Neuron (in vitro differentiated cells): ENCODE measurements around the gene WBP11.

ENCODE experiments used
- H2AFZ ChIP-seq: one replicate; pipeline ENCODE4 v1.6.1; 2013; ENCODE audit warnings: low read depth, mild to moderate bottlenecking, inconsistent platforms, low read length, moderate library complexity
- H3K27me3 ChIP-seq: one replicate; pipeline ENCODE4 v1.6.1; 2013; ENCODE audit warnings: low read length; ENCODE audit not compliant: insufficient read depth
- H3K36me3 ChIP-seq: one replicate; pipeline ENCODE4 v1.6.1; 2013; ENCODE audit warnings: low read length; ENCODE audit not compliant: insufficient read depth
- H3K4me1 ChIP-seq: one replicate; pipeline ENCODE4 v1.6.1; 2013; ENCODE audit warnings: low read length; ENCODE audit not compliant: insufficient read depth
- H3K4me3 ChIP-seq: 2 replicates; pipeline ENCODE4 v1.5.1; 2013; ENCODE audit warnings: mild to moderate bottlenecking, low read length, moderate library complexity
- H3K9me3 ChIP-seq: one replicate; pipeline ENCODE4 v1.6.1; 2013; ENCODE audit warnings: low read length

The WBP11 gene

GRCh38 chr12:14803011-14803829, at the start of gene WBP11, which contains the start of gene C12orf60:
WBP11 (minus strand) TSS chr12:14803478; CDS start chr12:14801383, 2,095 bp downstream.
C12orf60 (plus strand) TSS chr12:14803670; CDS start chr12:14822936, 19,266 bp downstream.
- Histone ChIP-seq H3K27me3 (no peaks in the 10 kb centered on the region), H3K36me3 (peaks cover 13% of the 10 kb centered on the region), H3K4me1 (peaks cover 19% of the 10 kb centered on the region), H3K9me3 (no peaks in the 10 kb centered on the region), H3K4me3 (peak within 1 kb of the TSS; percentile 89), H2AFZ (peak within 1 kb of the TSS; percentile 62)

- peaks cover 12% of the 10 kb centered on the region for H3K4me1 ChIP-seq
- no peaks in the 10 kb centered on the region for H3K36me3 ChIP-seq
- H2AFZ ChIP-seq = no peak overlapping the region
- H3K27me3 ChIP-seq = no peaks in the 10 kb centered on the region
- H3K4me3 ChIP-seq = no peak overlapping the region
- H3K9me3 ChIP-seq = no peaks in the 10 kb centered on the region
Observed at GRCh38 chr12:14852880-14853279, 49.6 kb upstream of the WBP11 start.

GRCh38 chr12:14850929-14851663, 47.8 kb upstream of the WBP11 start:
- Histone ChIP-seq H3K27me3 (no peaks in the 10 kb centered on the region), H3K4me3 (no peak overlapping the region), H2AFZ (no peak overlapping the region), H3K36me3 (no peaks in the 10 kb centered on the region), H3K9me3 (no peaks in the 10 kb centered on the region), H3K4me1 (peaks cover 21% of the 10 kb centered on the region)

GRCh38 chr12:14849661-14850060, 46.4 kb upstream of the WBP11 start:
- Histone ChIP-seq H2AFZ (no peak overlapping the region), H3K4me1 (peaks cover 21% of the 10 kb centered on the region), H3K27me3 (no peaks in the 10 kb centered on the region), H3K4me3 (no peak overlapping the region), H3K36me3 (no peaks in the 10 kb centered on the region), H3K9me3 (no peaks in the 10 kb centered on the region)

GRCh38 chr12:14846876-14847580, 43.8 kb upstream of the WBP11 start:
- no peak overlapping the region for H3K4me3 ChIP-seq
- no peaks in the 10 kb centered on the region for H3K27me3 ChIP-seq
- H3K9me3 ChIP-seq = no peaks in the 10 kb centered on the region
- no peaks in the 10 kb centered on the region for H3K36me3 ChIP-seq
- no peak overlapping the region for H2AFZ ChIP-seq
- peaks cover 21% of the 10 kb centered on the region for H3K4me1 ChIP-seq

- H3K9me3 ChIP-seq = no peaks in the 10 kb centered on the region
- H3K36me3 ChIP-seq = no peaks in the 10 kb centered on the region
- no peak overlapping the region for H3K4me3 ChIP-seq
- H2AFZ ChIP-seq = no peak overlapping the region
- no peaks in the 10 kb centered on the region for H3K27me3 ChIP-seq
- peaks cover 18% of the 10 kb centered on the region for H3K4me1 ChIP-seq
Observed at GRCh38 chr12:14846042-14846587, 42.8 kb upstream of the WBP11 start.

GRCh38 chr12:14845350-14845750, 42.1 kb upstream of the WBP11 start:
- no peak overlapping the region for H3K4me3 ChIP-seq
- H3K36me3 ChIP-seq = no peaks in the 10 kb centered on the region
- peaks cover 13% of the 10 kb centered on the region for H3K4me1 ChIP-seq
- H2AFZ ChIP-seq = no peak overlapping the region
- no peaks in the 10 kb centered on the region for H3K9me3 ChIP-seq
- H3K27me3 ChIP-seq = no peaks in the 10 kb centered on the region

GRCh38 chr12:14844401-14844800, 41.1 kb upstream of the WBP11 start:
- Histone ChIP-seq H3K9me3 (no peaks in the 10 kb centered on the region), H3K4me3 (no peak overlapping the region), H3K27me3 (no peaks in the 10 kb centered on the region), H2AFZ (no peak overlapping the region), H3K4me1 (peaks cover 9% of the 10 kb centered on the region), H3K36me3 (no peaks in the 10 kb centered on the region)

GRCh38 chr12:14843425-14843887, 40.2 kb upstream of the WBP11 start, which contains the start of gene ART4:
ART4 (minus strand) TSS chr12:14843526; CDS start chr12:14843113, 413 bp downstream.
- Histone ChIP-seq H2AFZ (no peak within 1 kb of the TSS), H3K9me3 (no peaks in the 10 kb centered on the region), H3K27me3 (no peaks in the 10 kb centered on the region), H3K4me3 (no peak within 1 kb of the TSS), H3K4me1 (peaks cover 9% of the 10 kb centered on the region), H3K36me3 (no peaks in the 10 kb centered on the region)

- no peaks in the 10 kb centered on the region for H3K36me3 ChIP-seq
- no peak overlapping the region for H3K4me3 ChIP-seq
- H3K4me1 ChIP-seq = peaks cover 9% of the 10 kb centered on the region
- no peak overlapping the region for H2AFZ ChIP-seq
- no peaks in the 10 kb centered on the region for H3K27me3 ChIP-seq
- no peaks in the 10 kb centered on the region for H3K9me3 ChIP-seq
Observed at GRCh38 chr12:14842315-14842714, 39.0 kb upstream of the WBP11 start.

- Histone ChIP-seq H2AFZ (no peak overlapping the region), H3K9me3 (no peaks in the 10 kb centered on the region), H3K4me1 (peaks cover 4% of the 10 kb centered on the region), H3K36me3 (no peaks in the 10 kb centered on the region), H3K27me3 (no peaks in the 10 kb centered on the region), H3K4me3 (no peak overlapping the region)
Observed at GRCh38 chr12:14841761-14842160, 38.5 kb upstream of the WBP11 start.

GRCh38 chr12:14840616-14841015, 37.3 kb upstream of the WBP11 start:
- H3K36me3 ChIP-seq = no peaks in the 10 kb centered on the region
- H3K4me1 ChIP-seq = no peaks in the 10 kb centered on the region
- no peaks in the 10 kb centered on the region for H3K9me3 ChIP-seq
- H3K27me3 ChIP-seq = no peaks in the 10 kb centered on the region
- no peak overlapping the region for H3K4me3 ChIP-seq
- no peak overlapping the region for H2AFZ ChIP-seq
